ENCODE data around the gene IGFBP7. TPM values are rescaled to one million over a fixed set of nuclear protein-coding genes. Genes with fewer than 3 reads are reported as not detected.

Gene IGFBP7
- total RNA-seq, 2 experiments from 2014 or later, result not detected

GRCh38 chr4:57100979-57101651 is 9.1 kb downstream of the IGFBP7 start:
- Mint-ChIP-seq H3K9me3 (no peaks in the 10 kb centered on the region), H3K4me1 (no peaks in the 10 kb centered on the region), H3K27me3 (peaks cover 41% of the 10 kb centered on the region), H3K4me3 (no peak overlapping the region), H3K27ac (no peak overlapping the region), H3K36me3 (ENCODE audit: low read depth) (no peaks in the 10 kb centered on the region)
- no peak for DNase-seq
- CTCF ChIA-PET, result no interaction called here
- POLR2A ChIA-PET, result no interaction called here

GRCh38 chr4:57099363-57099762 is 10.8 kb downstream of the IGFBP7 start:
- Mint-ChIP-seq H3K4me1 (no peaks in the 10 kb centered on the region), H3K4me3 (no peak overlapping the region), H3K27me3 (peaks cover 37% of the 10 kb centered on the region), H3K36me3 (ENCODE audit: low read depth) (no peaks in the 10 kb centered on the region), H3K9me3 (no peaks in the 10 kb centered on the region), H3K27ac (no peak overlapping the region)
- CTCF ChIA-PET, result no interaction called here
- POLR2A ChIA-PET, result no interaction called here
- no peak for DNase-seq

GRCh38 chr4:57098941-57099340 is 11.2 kb downstream of the IGFBP7 start:
- no peaks in the 10 kb centered on the region for H3K4me1 Mint-ChIP-seq
- DNase-seq, result no peak
- POLR2A ChIA-PET, result no interaction called here
- CTCF ChIA-PET, result no interaction called here
- peaks cover 34% of the 10 kb centered on the region for H3K27me3 Mint-ChIP-seq
- no peaks in the 10 kb centered on the region for H3K9me3 Mint-ChIP-seq
- H3K27ac Mint-ChIP-seq, result no peak overlapping the region
- no peak overlapping the region for H3K4me3 Mint-ChIP-seq
- no peaks in the 10 kb centered on the region for H3K36me3 Mint-ChIP-seq (ENCODE audit: low read depth)

GRCh38 chr4:57098415-57098814 is 11.8 kb downstream of the IGFBP7 start:
- DNase-seq, result no peak
- no peaks in the 10 kb centered on the region for H3K9me3 Mint-ChIP-seq
- ChIA-PET POLR2A (no interaction called here), CTCF (no interaction called here)
- peaks cover 34% of the 10 kb centered on the region for H3K27me3 Mint-ChIP-seq
- no peak overlapping the region for H3K27ac Mint-ChIP-seq
- H3K36me3 Mint-ChIP-seq (ENCODE audit: low read depth), result no peaks in the 10 kb centered on the region
- H3K4me1 Mint-ChIP-seq, result no peaks in the 10 kb centered on the region
- no peak overlapping the region for H3K4me3 Mint-ChIP-seq

- Mint-ChIP-seq H3K4me3 (no peak overlapping the region), H3K9me3 (no peaks in the 10 kb centered on the region), H3K27ac (no peak overlapping the region), H3K36me3 (ENCODE audit: low read depth) (no peaks in the 10 kb centered on the region), H3K4me1 (no peaks in the 10 kb centered on the region), H3K27me3 (peaks cover 34% of the 10 kb centered on the region)
- CTCF ChIA-PET, result no interaction called here
- DNase-seq, result no peak
- POLR2A ChIA-PET, result no interaction called here
These were observed 12.5 kb downstream of the IGFBP7 start for GRCh38 chr4:57097711-57098110.

- H3K4me1 Mint-ChIP-seq, result no peaks in the 10 kb centered on the region
- no peak overlapping the region for H3K4me3 Mint-ChIP-seq
- H3K36me3 Mint-ChIP-seq (ENCODE audit: low read depth), result no peaks in the 10 kb centered on the region
- ChIA-PET POLR2A (no interaction called here), CTCF (no interaction called here)
- peaks cover 39% of the 10 kb centered on the region for H3K27me3 Mint-ChIP-seq
- DNase-seq, result no peak
- H3K9me3 Mint-ChIP-seq, result no peaks in the 10 kb centered on the region
- H3K27ac Mint-ChIP-seq, result no peak overlapping the region
These were observed 14.2 kb downstream of the IGFBP7 start for GRCh38 chr4:57095956-57096355.

- no peak for DNase-seq
- H3K9me3 Mint-ChIP-seq, result no peaks in the 10 kb centered on the region
- POLR2A ChIA-PET, result no interaction called here
- CTCF ChIA-PET, result no interaction called here
- no peak overlapping the region for H3K4me3 Mint-ChIP-seq
- no peaks in the 10 kb centered on the region for H3K36me3 Mint-ChIP-seq (ENCODE audit: low read depth)
- H3K27ac Mint-ChIP-seq, result no peak overlapping the region
- no peaks in the 10 kb centered on the region for H3K4me1 Mint-ChIP-seq
- H3K27me3 Mint-ChIP-seq, result peaks cover 43% of the 10 kb centered on the region
These were observed 14.9 kb downstream of the IGFBP7 start for GRCh38 chr4:57095245-57095644.

- no peak overlapping the region for H3K27ac Mint-ChIP-seq
- POLR2A ChIA-PET, result no interaction called here
- peaks cover 47% of the 10 kb centered on the region for H3K27me3 Mint-ChIP-seq
- CTCF ChIA-PET, result no interaction called here
- no peaks in the 10 kb centered on the region for H3K36me3 Mint-ChIP-seq (ENCODE audit: low read depth)
- H3K9me3 Mint-ChIP-seq, result no peaks in the 10 kb centered on the region
- H3K4me1 Mint-ChIP-seq, result no peaks in the 10 kb centered on the region
- no peak overlapping the region for H3K4me3 Mint-ChIP-seq
- no peak for DNase-seq
These were observed 15.4 kb downstream of the IGFBP7 start for GRCh38 chr4:57094832-57095223.

- CTCF ChIA-PET, result no interaction called here
These were observed 16.0 kb downstream of the IGFBP7 start for GRCh38 chr4:57093845-57094831.

GRCh38 chr4:57091657-57092162 is 18.5 kb downstream of the IGFBP7 start:
- POLR2A ChIA-PET, result no interaction called here
- no peak overlapping the region for H3K4me3 Mint-ChIP-seq
- H3K4me1 Mint-ChIP-seq, result no peaks in the 10 kb centered on the region
- H3K9me3 Mint-ChIP-seq, result no peaks in the 10 kb centered on the region
- no peak overlapping the region for H3K27ac Mint-ChIP-seq
- H3K36me3 Mint-ChIP-seq (ENCODE audit: low read depth), result no peaks in the 10 kb centered on the region
- CTCF ChIA-PET, result no interaction called here
- peaks cover 34% of the 10 kb centered on the region for H3K27me3 Mint-ChIP-seq
- DNase-seq, result no peak

More at GRCh38 chr4:57093845-57094831, 16.0 kb downstream of the IGFBP7 start:
- Mint-ChIP-seq H3K9me3 (no peaks in the 10 kb centered on the region), H3K4me3 (no peak overlapping the region), H3K36me3 (ENCODE audit: low read depth) (no peaks in the 10 kb centered on the region), H3K27ac (no peak overlapping the region), H3K4me1 (no peaks in the 10 kb centered on the region), H3K27me3 (peaks cover 48% of the 10 kb centered on the region)
- POLR2A ChIA-PET, result no interaction called here
- no peak for DNase-seq

GRCh38 chr4:57090079-57090478 is 20.1 kb downstream of the IGFBP7 start:
- POLR2A ChIA-PET, result no interaction called here
- H3K36me3 Mint-ChIP-seq (ENCODE audit: low read depth), result no peaks in the 10 kb centered on the region
- H3K4me3 Mint-ChIP-seq, result no peak overlapping the region
- H3K27me3 Mint-ChIP-seq, result peaks cover 33% of the 10 kb centered on the region
- H3K27ac Mint-ChIP-seq, result no peak overlapping the region
- DNase-seq, result no peak
- no peaks in the 10 kb centered on the region for H3K4me1 Mint-ChIP-seq
- H3K9me3 Mint-ChIP-seq, result no peaks in the 10 kb centered on the region
- CTCF ChIA-PET, result no interaction called here

- Mint-ChIP-seq H3K9me3 (no peaks in the 10 kb centered on the region), H3K27ac (no peak overlapping the region), H3K4me1 (no peaks in the 10 kb centered on the region), H3K36me3 (ENCODE audit: low read depth) (no peaks in the 10 kb centered on the region), H3K27me3 (peaks cover 32% of the 10 kb centered on the region), H3K4me3 (no peak overlapping the region)
- CTCF ChIA-PET, result interaction anchor here (0.7 kb wide), 1 partner anchor 74 kb away, joined by 3 read pairs; no protein-coding TSS in a partner anchor
- no peak for DNase-seq
- POLR2A ChIA-PET, result no interaction called here
These were observed 20.6 kb downstream of the IGFBP7 start for GRCh38 chr4:57089549-57089948.

- Mint-ChIP-seq H3K9me3 (no peaks in the 10 kb centered on the region), H3K27me3 (peaks cover 23% of the 10 kb centered on the region), H3K27ac (no peak overlapping the region), H3K4me1 (no peaks in the 10 kb centered on the region), H3K4me3 (no peak overlapping the region), H3K36me3 (ENCODE audit: low read depth) (no peaks in the 10 kb centered on the region)
- DNase-seq, result no peak
- POLR2A ChIA-PET, result no interaction called here
- CTCF ChIA-PET, result no interaction called here
These were observed 24.0 kb downstream of the IGFBP7 start for GRCh38 chr4:57086031-57086723.
